ENCODE measurements around the gene DLD. TPM values are rescaled to one million over a fixed set of nuclear protein-coding genes. Genes with fewer than 3 reads are reported as not detected.
"Not testable (repeated sequence)": the region's sequence is repeated elsewhere in the genome, so short reads cannot be mapped to it uniquely, and the experiment has no call there.

The DLD gene
- total RNA-seq: 69.4 TPM

GRCh38 chr7:107890962-107891635 is at the start of gene DLD:
Gene DLD, plus strand, starts transcription at chr7:107891183. Its CDS starts 68 bp downstream, at chr7:107891251.
- H3K4me1 ChIP-seq (ENCODE audit: control insufficient read depth in 3 of 3, insufficient read depth in 3 of 3, low read length in 3 of 3): peaks cover 18 to 38% (median 36%) of the 10 kb centered on the region in 3 donors
- peak within 1 kb of the TSS; percentile 85 to 96 (median 93) for H3K4me3 ChIP-seq (ENCODE audit: low read length in 3 of 3)
- no peaks in the 10 kb centered on the region for H3K27me3 ChIP-seq (ENCODE audit: control insufficient read depth in 3 of 3, insufficient read depth in 3 of 3, low read length in 3 of 3)
- H3K36me3 ChIP-seq (ENCODE audit: control insufficient read depth in 3 of 3, insufficient read depth in 3 of 3, low read length in 3 of 3): peaks cover 0 to 25% (median 8%) of the 10 kb centered on the region in 3 donors
- H3K27ac ChIP-seq (ENCODE audit: low read depth, low read length): peak within 1 kb of the TSS; percentile 94
- H3K9ac ChIP-seq (ENCODE audit: low read depth in 1 of 3, low read length in 3 of 3): peak within 1 kb of the TSS; percentile 93 to 98 (median 93)
- H3K9me3 ChIP-seq (ENCODE audit: control insufficient read depth in 3 of 3, low read length in 3 of 3): no peaks in the 10 kb centered on the region

- Histone ChIP-seq H3K9me3 (ENCODE audit: control insufficient read depth in 3 of 3, low read length in 3 of 3) (no peaks in the 10 kb centered on the region), H3K27me3 (ENCODE audit: control insufficient read depth in 3 of 3, insufficient read depth in 3 of 3, low read length in 3 of 3) (no peaks in the 10 kb centered on the region), H3K27ac (ENCODE audit: low read depth, low read length) (no peak overlapping the region), H3K4me1 (ENCODE audit: control insufficient read depth in 3 of 3, insufficient read depth in 3 of 3, low read length in 3 of 3) (peaks cover 4 to 17% (median 11%) of the 10 kb centered on the region in 3 donors), H3K9ac (ENCODE audit: low read depth in 1 of 3, low read length in 3 of 3) (no peak overlapping the region), H3K4me3 (ENCODE audit: low read length in 3 of 3) (no peak overlapping the region), H3K36me3 (ENCODE audit: control insufficient read depth in 3 of 3, insufficient read depth in 3 of 3, low read length in 3 of 3) (no peaks in the 10 kb centered on the region)
These were observed 48.8 kb upstream of the DLD start for GRCh38 chr7:107842213-107842612.

DNA sequence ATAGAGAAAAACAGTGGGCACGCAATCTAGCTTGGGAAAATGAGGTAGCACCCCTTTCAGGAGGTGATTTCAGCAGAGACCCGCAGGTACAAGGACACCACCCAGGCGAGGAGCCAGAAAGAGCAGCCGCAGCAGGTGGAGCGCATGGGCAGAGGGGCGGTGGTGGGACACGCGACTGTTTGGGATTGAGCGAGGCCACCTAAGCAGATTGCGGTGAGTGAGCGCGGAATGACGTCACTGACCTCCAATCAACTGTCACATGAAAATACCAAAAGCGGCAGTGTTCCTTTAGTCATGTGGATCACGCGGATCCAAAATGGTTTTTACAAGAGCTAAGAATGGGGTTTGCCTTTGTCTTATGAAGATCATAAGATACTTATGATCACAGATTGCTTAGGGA is 47.8 kb upstream of the DLD start:
- Histone ChIP-seq H3K4me1 (ENCODE audit: control insufficient read depth in 3 of 3, insufficient read depth in 3 of 3, low read length in 3 of 3) (peaks cover 4 to 17% (median 11%) of the 10 kb centered on the region in 3 donors), H3K36me3 (ENCODE audit: control insufficient read depth in 3 of 3, insufficient read depth in 3 of 3, low read length in 3 of 3) (no peaks in the 10 kb centered on the region), H3K27ac (ENCODE audit: low read depth, low read length) (no peak overlapping the region), H3K4me3 (ENCODE audit: low read length in 3 of 3) (no peak overlapping the region), H3K9me3 (ENCODE audit: control insufficient read depth in 3 of 3, low read length in 3 of 3) (no peaks in the 10 kb centered on the region), H3K27me3 (ENCODE audit: control insufficient read depth in 3 of 3, insufficient read depth in 3 of 3, low read length in 3 of 3) (no peaks in the 10 kb centered on the region), H3K9ac (ENCODE audit: low read depth in 1 of 3, low read length in 3 of 3) (no peak overlapping the region)

GRCh38 chr7:107846324-107846723 is 44.7 kb upstream of the DLD start:
- Histone ChIP-seq H3K27me3 (ENCODE audit: control insufficient read depth in 3 of 3, insufficient read depth in 3 of 3, low read length in 3 of 3) (no peaks in the 10 kb centered on the region), H3K9me3 (ENCODE audit: control insufficient read depth in 3 of 3, low read length in 3 of 3) (no peaks in the 10 kb centered on the region), H3K9ac (ENCODE audit: low read depth in 1 of 3, low read length in 3 of 3) (no peak overlapping the region), H3K4me3 (ENCODE audit: low read length in 3 of 3) (no peak overlapping the region), H3K27ac (ENCODE audit: low read depth, low read length) (no peak overlapping the region), H3K36me3 (ENCODE audit: control insufficient read depth in 3 of 3, insufficient read depth in 3 of 3, low read length in 3 of 3) (no peaks in the 10 kb centered on the region), H3K4me1 (ENCODE audit: control insufficient read depth in 3 of 3, insufficient read depth in 3 of 3, low read length in 3 of 3) (peaks cover 4 to 17% (median 11%) of the 10 kb centered on the region in 3 donors)

DNA sequence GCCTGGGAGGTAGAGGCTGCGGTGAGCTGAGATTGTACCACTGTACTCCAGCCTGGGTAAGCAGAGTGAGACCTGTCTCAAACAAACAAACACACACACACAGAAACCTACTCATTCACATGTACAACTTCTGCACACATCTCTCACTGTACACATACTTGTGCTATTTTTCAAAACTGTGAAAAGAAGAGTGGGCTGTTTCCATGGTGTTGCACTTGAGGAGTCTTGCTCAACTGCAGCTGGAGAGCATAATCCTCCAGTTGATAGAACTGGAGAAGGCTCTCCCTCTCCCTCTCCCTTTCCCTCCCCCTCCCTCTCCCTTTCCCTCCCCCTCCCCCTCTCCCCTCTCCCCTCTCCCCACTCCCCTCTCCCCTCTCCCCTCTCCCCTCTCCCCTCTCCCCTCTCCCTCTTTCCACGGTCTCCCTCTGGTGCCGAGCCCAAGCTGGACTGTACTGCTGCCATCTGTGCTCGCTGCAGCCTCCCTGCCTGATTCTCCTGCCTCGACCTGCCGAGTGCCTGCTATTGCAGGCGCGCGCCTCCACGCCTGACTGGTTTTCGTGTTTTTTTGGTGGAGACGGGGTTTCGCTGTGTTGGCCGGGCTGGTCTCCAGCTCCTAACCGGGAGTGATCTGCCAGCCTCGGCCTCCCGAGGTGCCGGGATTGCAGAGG is 43.7 kb upstream of the DLD start:
- no peaks in the 10 kb centered on the region for H3K9me3 ChIP-seq (ENCODE audit: control insufficient read depth in 3 of 3, low read length in 3 of 3)
- H3K4me3 ChIP-seq (ENCODE audit: low read length in 3 of 3): no peak overlapping the region
- no peak overlapping the region for H3K27ac ChIP-seq (ENCODE audit: low read depth, low read length)
- H3K4me1 ChIP-seq (ENCODE audit: control insufficient read depth in 3 of 3, insufficient read depth in 3 of 3, low read length in 3 of 3): peaks cover 4 to 17% (median 11%) of the 10 kb centered on the region in 3 donors
- H3K27me3 ChIP-seq (ENCODE audit: control insufficient read depth in 3 of 3, insufficient read depth in 3 of 3, low read length in 3 of 3): no peaks in the 10 kb centered on the region
- no peak overlapping the region for H3K9ac ChIP-seq (ENCODE audit: low read depth in 1 of 3, low read length in 3 of 3)
- H3K36me3 ChIP-seq (ENCODE audit: control insufficient read depth in 3 of 3, insufficient read depth in 3 of 3, low read length in 3 of 3): no peaks in the 10 kb centered on the region

DNA sequence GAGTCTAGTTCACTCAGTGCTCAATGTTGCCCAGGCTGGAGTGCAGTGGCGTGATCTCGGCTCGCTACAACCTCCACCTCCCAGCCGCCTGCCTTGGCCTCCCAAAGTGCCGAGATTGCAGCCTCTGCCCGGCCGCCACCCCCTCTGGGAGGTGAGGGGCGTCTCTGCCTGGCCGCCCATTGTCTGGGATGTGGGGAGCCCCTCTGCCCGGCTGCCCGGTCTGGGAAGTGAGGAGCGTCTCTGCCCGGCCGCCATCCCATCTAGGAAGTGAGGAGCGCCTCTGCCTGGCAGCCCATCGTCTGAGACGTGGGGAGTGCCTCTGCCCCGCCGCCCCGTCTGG is 43.2 kb upstream of the DLD start:
- H3K27ac ChIP-seq (ENCODE audit: low read depth, low read length); H3K27me3 ChIP-seq (ENCODE audit: control insufficient read depth in 3 of 3, insufficient read depth in 3 of 3, low read length in 3 of 3); H3K9me3 ChIP-seq (ENCODE audit: control insufficient read depth in 3 of 3, low read length in 3 of 3); H3K4me3 ChIP-seq (ENCODE audit: low read length in 3 of 3); H3K9ac ChIP-seq (ENCODE audit: low read depth in 1 of 3, low read length in 3 of 3); H3K36me3 ChIP-seq (ENCODE audit: control insufficient read depth in 3 of 3, insufficient read depth in 3 of 3, low read length in 3 of 3): not testable (repeated sequence)
- H3K4me1 ChIP-seq (ENCODE audit: control insufficient read depth in 3 of 3, insufficient read depth in 3 of 3, low read length in 3 of 3): peaks cover 4 to 17% (median 11%) of the 10 kb centered on the region in 3 donors

GRCh38 chr7:107848211-107848610 is 42.8 kb upstream of the DLD start:
- not testable (repeated sequence) for H3K9ac ChIP-seq (ENCODE audit: low read depth in 1 of 3, low read length in 3 of 3); H3K27ac ChIP-seq (ENCODE audit: low read depth, low read length); H3K9me3 ChIP-seq (ENCODE audit: control insufficient read depth in 3 of 3, low read length in 3 of 3); H3K36me3 ChIP-seq (ENCODE audit: control insufficient read depth in 3 of 3, insufficient read depth in 3 of 3, low read length in 3 of 3); H3K27me3 ChIP-seq (ENCODE audit: control insufficient read depth in 3 of 3, insufficient read depth in 3 of 3, low read length in 3 of 3); H3K4me3 ChIP-seq (ENCODE audit: low read length in 3 of 3)
- peaks cover 4 to 17% (median 11%) of the 10 kb centered on the region in 3 donors for H3K4me1 ChIP-seq (ENCODE audit: control insufficient read depth in 3 of 3, insufficient read depth in 3 of 3, low read length in 3 of 3)

GRCh38 chr7:107850216-107850615 is 40.8 kb upstream of the DLD start:
- Histone ChIP-seq H3K27ac (ENCODE audit: low read depth, low read length) (no peak overlapping the region), H3K4me3 (ENCODE audit: low read length in 3 of 3) (no peak overlapping the region), H3K4me1 (ENCODE audit: control insufficient read depth in 3 of 3, insufficient read depth in 3 of 3, low read length in 3 of 3) (peaks cover under 1 to 11% (median 8%) of the 10 kb centered on the region in 3 donors), H3K36me3 (ENCODE audit: control insufficient read depth in 3 of 3, insufficient read depth in 3 of 3, low read length in 3 of 3) (no peaks in the 10 kb centered on the region), H3K9me3 (ENCODE audit: control insufficient read depth in 3 of 3, low read length in 3 of 3) (no peaks in the 10 kb centered on the region), H3K9ac (ENCODE audit: low read depth in 1 of 3, low read length in 3 of 3) (no peak overlapping the region), H3K27me3 (ENCODE audit: control insufficient read depth in 3 of 3, insufficient read depth in 3 of 3, low read length in 3 of 3) (no peaks in the 10 kb centered on the region)

DNA sequence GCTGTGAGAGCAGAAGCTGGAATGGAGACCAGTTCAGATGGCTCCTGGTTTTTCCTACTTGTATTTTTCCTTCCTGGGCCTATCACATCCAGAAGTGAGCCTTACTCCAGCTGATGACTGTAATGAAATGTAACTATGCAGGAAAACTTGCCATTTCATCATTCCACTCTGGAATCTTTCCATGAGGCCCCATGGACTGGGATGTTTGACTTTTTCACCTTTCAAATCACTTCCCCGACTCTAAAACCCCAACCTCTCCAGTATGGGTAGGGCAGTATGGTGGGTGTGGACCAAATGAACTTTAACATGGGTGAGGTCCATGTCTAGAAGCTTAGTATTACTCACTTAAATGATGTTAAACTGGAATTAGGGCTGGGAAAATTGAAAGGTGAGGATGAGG is 40.3 kb upstream of the DLD start:
- Histone ChIP-seq H3K4me1 (ENCODE audit: control insufficient read depth in 3 of 3, insufficient read depth in 3 of 3, low read length in 3 of 3) (peaks cover 0 to 10% (median 7%) of the 10 kb centered on the region in 3 donors), H3K27me3 (ENCODE audit: control insufficient read depth in 3 of 3, insufficient read depth in 3 of 3, low read length in 3 of 3) (no peaks in the 10 kb centered on the region), H3K9ac (ENCODE audit: low read depth in 1 of 3, low read length in 3 of 3) (no peak overlapping the region)

GRCh38 chr7:107854454-107854853 is 36.5 kb upstream of the DLD start:
- Histone ChIP-seq H3K36me3 (ENCODE audit: control insufficient read depth in 3 of 3, insufficient read depth in 3 of 3, low read length in 3 of 3) (no peaks in the 10 kb centered on the region), H3K4me1 (ENCODE audit: control insufficient read depth in 3 of 3, insufficient read depth in 3 of 3, low read length in 3 of 3) (peaks cover 0 to 16% (median 9%) of the 10 kb centered on the region in 3 donors), H3K27me3 (ENCODE audit: control insufficient read depth in 3 of 3, insufficient read depth in 3 of 3, low read length in 3 of 3) (no peaks in the 10 kb centered on the region), H3K27ac (ENCODE audit: low read depth, low read length) (no peak overlapping the region), H3K9me3 (ENCODE audit: control insufficient read depth in 3 of 3, low read length in 3 of 3) (no peaks in the 10 kb centered on the region), H3K4me3 (ENCODE audit: low read length in 3 of 3) (no peak overlapping the region), H3K9ac (ENCODE audit: low read depth in 1 of 3, low read length in 3 of 3) (no peak overlapping the region)

More for the DNA sequence above, 40.3 kb upstream of the DLD start:
- H3K9me3 ChIP-seq (ENCODE audit: control insufficient read depth in 3 of 3, low read length in 3 of 3): no peaks in the 10 kb centered on the region
- H3K4me3 ChIP-seq (ENCODE audit: low read length in 3 of 3): no peak overlapping the region
- H3K36me3 ChIP-seq (ENCODE audit: control insufficient read depth in 3 of 3, insufficient read depth in 3 of 3, low read length in 3 of 3): no peaks in the 10 kb centered on the region
- H3K27ac ChIP-seq (ENCODE audit: low read depth, low read length): no peak overlapping the region
